SU-DHL-6 (cell line): ENCODE data around the gene WASF3.

Experiments used
- CTCF ChIP-seq: fragments of 200-600 bp; sonication (generic); IDR thresholded peaks from one replicate; pipeline ENCODE4 v1.5.1; 2017; ENCODE audit warnings: antibody characterized with exemption, mild to moderate bottlenecking, low read length, moderate library complexity; ENCODE audit not compliant: insufficient read depth, poor library complexity, severe bottlenecking
- EZH2phosphoT487 ChIP-seq: fragments of 200-600 bp; sonication (generic), shearing (Covaris generic); conservative IDR thresholded peaks from 2 replicates; pipeline ENCODE4 v1.6.1; 2018; ENCODE audit warnings: mild to moderate bottlenecking, antibody characterized with exemption, low read length, moderate library complexity, mixed read lengths

GRCh38 chr13:26694609-26695359, 137.3 kb downstream of the WASF3 start:
- TF ChIP-seq EZH2phosphoT487 (no peak), CTCF (no peak)
